Pancreas (tissue), 10 donors: ENCODE data around the gene RANGRF. TPM values are rescaled to one million over a fixed set of nuclear protein-coding genes. Genes with fewer than 3 reads are reported as not detected.
A peak's percentile ranks its signal among the peaks of the same experiment; 100 is the strongest.

Experiments
- ATAC-seq, 4 donors: fragments of 200-7000 bp; cut with Tn5 transposase; one replicate each; pipeline versions ENCODE4 v1.8.0 to v1.9.1; 2020; ENCODE audit warnings: mild to moderate bottlenecking in 4 of 4, moderate library complexity in 4 of 4
- DNase-seq, 6 donors: peaks; one replicate each; pipeline ENCODE4 v3.0.0-alpha.2; 2020
- FAIRE-seq: peaks from 2 replicates; lab custom pipeline; 2012; peaks lifted over from hg19 to GRCh38; lab: Jason Lieb, UNC
- H3K27ac ChIP-seq, 4 donors: fragments of 200-600 bp; sonication (generic); 1 replicate in 3 of 4; 2 replicates in 1 of 4; pipeline versions ENCODE4 v1.5.0 to v1.8.0; 2020
- H3K27me3 ChIP-seq, 4 donors: fragments of 200-600 bp; one replicate each; pipeline ENCODE4 v1.8.0; 2021
- H3K36me3 ChIP-seq, 3 donors: fragments of 200-600 bp; sonication (generic) in 1 of 3; one replicate each; pipeline versions ENCODE4 v1.5.0 to v1.8.0; 2020 to 2021
- H3K4me1 ChIP-seq, 3 donors: fragments of 200-600 bp; one replicate each; pipeline ENCODE4 v1.8.0; 2021
- H3K4me3 ChIP-seq, 4 donors: fragments of 200-600 bp; sonication (generic) in 2 of 4; one replicate each; pipeline versions ENCODE4 v1.5.0 to v1.8.0; 2020 to 2021
- H3K9me3 ChIP-seq, 4 donors: fragments of 200-600 bp; one replicate each; pipeline ENCODE4 v1.8.0; 2021
- WGBS, 2 donors: extraction: QIAGEN DNeasy Blood & Tissue Kit; methylation state at CpG; one replicate each; pipeline ENCODE4 v1.1.7; 2013; 5-methylcytosine and 5-hydroxymethylcytosine counted together
- intact Hi-C, 3 donors: fragments of 100-400 bp; cut with DNase I; formaldehyde crosslinking; loops; one replicate each; pipeline versions ENCODE4 v1.11.1 to v1.14.2; 2022
- polyA plus RNA-seq, 2 donors: library from polyadenylated mRNA; stranded (reverse); fragments of 200-250 nt; gene quantifications; one replicate each; pipeline ENCODE4 v1.2.3, GENCODE V29; 2013
- total RNA-seq, 6 donors: library from RNA; stranded (reverse); fragmentation: NEBNext Ultra II Directional in 4 of 6; extraction: Animal tissue kit (Norgen Biotek cat#: 25700) in 4 of 6; gene quantifications; one replicate each; pipeline versions ENCODE4 v1.2.1 to v1.2.4, GENCODE V29; 2021 to 2023
- TF ChIP-seq, protein P1 (sequence below), 4 donors: fragments of 200-600 bp; sonication (generic) in 3 of 4; IDR thresholded peaks; one replicate each; pipeline versions ENCODE4 v1.5.0 to v1.8.0; 2021; ENCODE audit warnings: antibody characterized with exemption in 4 of 4
- donor health status: healthy with polysubstance abuse.
- donor health status: DM: no; HTN: no; CAD: no; lungs with moderate emphysema.
- donor health status: DM: no; HTN: no; CAD: no.
- donor health status: control.
- donor health status: control.
- donor health status: Bipolar disorder and iron deficiency.
- donor health status: DM: yes; HTN: yes; CAD: no.
- donor health status: DM: no; HTN: no; CAD: no.
- donor health status: DM: no; HTN: no; CAD: no.
- donor health status: DM: yes; HTN: yes; CAD: no.

The RANGRF gene
- total and polyA plus RNA-seq, 8 donors: 2.8 to 27.4 (median 7.1) TPM

DNA sequence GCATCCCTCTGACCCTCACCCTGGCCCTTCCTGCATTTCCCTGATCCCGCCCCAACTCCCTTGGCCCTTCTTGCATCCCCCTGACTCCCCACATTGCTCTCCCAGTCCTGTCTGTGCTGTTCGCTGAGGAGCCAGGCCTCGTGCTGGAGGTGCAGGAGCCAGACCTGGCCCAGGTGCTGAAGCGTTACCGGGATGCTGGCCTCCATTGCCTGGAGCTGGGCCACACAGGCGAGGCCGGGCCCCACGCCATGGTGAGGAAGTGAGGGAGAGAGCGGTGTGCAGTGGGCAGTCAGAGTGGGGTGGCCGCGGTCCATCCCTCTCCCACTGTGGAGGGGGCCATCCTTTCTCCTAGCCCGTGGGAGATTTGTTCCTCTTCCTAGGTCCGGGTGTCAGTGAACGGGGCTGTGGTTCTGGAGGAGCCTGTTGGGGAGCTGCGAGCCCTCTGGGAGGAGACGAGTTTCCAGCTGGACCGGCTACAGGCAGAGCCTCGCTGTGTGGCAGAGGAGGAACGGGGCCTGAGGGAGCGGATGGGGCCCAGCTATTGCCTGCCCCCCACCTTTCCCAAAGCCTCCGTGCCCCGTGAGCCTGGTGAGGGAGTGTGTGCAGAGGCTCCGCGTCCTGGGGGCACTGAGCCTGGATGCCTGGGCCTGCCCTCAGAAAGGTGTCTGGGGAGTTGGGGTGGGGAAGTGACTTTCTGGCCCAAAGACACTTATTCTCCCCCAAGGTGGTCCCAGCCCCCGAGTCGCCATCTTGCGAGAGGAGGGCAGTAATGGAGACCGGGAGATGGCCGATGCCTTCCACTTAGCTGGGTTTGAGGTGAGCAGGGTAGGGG is 21.6 kb upstream of the RANGRF start:
- no peak overlapping the region for H3K27ac ChIP-seq
- no peaks in the 10 kb centered on the region for H3K9me3 ChIP-seq
- no peak overlapping the region for H3K4me3 ChIP-seq
- no peaks in the 10 kb centered on the region for H3K27me3 ChIP-seq
- FAIRE-seq: no peak
- intact Hi-C loops: no loop called here
- peak in 1 of 6 donors; percentile 65 for DNase-seq
- no peaks in the 10 kb centered on the region for H3K4me1 ChIP-seq
- H3K36me3 ChIP-seq: peaks cover 0 to 28% (median 16%) of the 10 kb centered on the region in 3 donors
- no peak for ATAC-seq
- WGBS, 2 donors: 93% methylated on average over 29 of the region's 29 CpGs
- TF ChIP-seq, protein P1, sequence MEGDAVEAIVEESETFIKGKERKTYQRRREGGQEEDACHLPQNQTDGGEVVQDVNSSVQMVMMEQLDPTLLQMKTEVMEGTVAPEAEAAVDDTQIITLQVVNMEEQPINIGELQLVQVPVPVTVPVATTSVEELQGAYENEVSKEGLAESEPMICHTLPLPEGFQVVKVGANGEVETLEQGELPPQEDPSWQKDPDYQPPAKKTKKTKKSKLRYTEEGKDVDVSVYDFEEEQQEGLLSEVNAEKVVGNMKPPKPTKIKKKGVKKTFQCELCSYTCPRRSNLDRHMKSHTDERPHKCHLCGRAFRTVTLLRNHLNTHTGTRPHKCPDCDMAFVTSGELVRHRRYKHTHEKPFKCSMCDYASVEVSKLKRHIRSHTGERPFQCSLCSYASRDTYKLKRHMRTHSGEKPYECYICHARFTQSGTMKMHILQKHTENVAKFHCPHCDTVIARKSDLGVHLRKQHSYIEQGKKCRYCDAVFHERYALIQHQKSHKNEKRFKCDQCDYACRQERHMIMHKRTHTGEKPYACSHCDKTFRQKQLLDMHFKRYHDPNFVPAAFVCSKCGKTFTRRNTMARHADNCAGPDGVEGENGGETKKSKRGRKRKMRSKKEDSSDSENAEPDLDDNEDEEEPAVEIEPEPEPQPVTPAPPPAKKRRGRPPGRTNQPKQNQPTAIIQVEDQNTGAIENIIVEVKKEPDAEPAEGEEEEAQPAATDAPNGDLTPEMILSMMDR (IDR thresholded peaks at IDR 0.05): no peak

- FAIRE-seq: peak; percentile 98
- 88 to 92% methylated on average over 13 of the region's 13 CpGs for WGBS, 2 donors
- H3K36me3 ChIP-seq: peaks cover 0 to 28% (median 16%) of the 10 kb centered on the region in 3 donors
These were observed 20.9 kb upstream of the RANGRF start for GRCh38 chr17:8267480-8268147.

DNA sequence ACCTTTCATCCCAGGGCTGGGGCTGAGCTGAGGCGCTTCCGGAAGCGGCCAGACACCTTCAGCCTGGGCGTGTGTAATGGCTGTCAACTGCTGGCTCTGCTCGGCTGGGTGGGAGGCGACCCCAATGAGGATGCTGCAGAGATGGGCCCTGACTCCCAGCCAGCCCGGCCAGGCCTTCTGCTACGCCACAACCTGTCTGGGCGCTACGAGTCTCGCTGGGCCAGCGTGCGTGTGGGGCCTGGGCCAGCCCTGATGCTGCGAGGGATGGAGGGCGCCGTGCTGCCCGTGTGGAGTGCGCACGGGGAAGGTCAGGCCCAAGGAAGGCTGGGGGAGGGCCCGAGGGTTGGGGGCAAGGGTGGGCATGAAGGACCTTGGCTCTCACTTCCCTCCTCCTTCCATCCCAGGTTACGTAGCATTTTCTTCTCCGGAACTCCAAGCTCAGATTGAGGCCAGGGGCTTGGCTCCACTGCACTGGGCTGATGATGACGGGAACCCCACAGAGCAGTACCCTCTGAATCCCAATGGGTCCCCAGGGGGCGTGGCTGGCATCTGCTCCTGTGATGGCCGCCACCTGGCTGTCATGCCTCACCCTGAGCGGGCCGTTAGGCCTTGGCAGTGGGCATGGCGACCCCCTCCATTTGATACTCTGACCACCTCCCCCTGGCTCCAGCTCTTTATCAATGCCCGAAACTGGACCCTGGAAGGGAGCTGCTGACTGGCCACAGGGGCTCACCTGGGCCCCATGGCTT is 19.7 kb upstream of the RANGRF start:
- FAIRE-seq (no peak), ATAC-seq (no peak), DNase-seq (no peak)
- H3K4me3 ChIP-seq: no peak overlapping the region
- peaks cover 0 to 28% (median 16%) of the 10 kb centered on the region in 3 donors for H3K36me3 ChIP-seq
- no peak overlapping the region for H3K27ac ChIP-seq
- no peaks in the 10 kb centered on the region for H3K9me3 ChIP-seq
- TF ChIP-seq, protein P1 (IDR thresholded peaks at IDR 0.05): no peak
- 95 to 97% methylated on average over 29 of the region's 29 CpGs for WGBS, 2 donors
- peaks cover 0 to 11% (median 9%) of the 10 kb centered on the region in 3 donors for H3K4me1 ChIP-seq
- intact Hi-C loops: no loop called here
- H3K27me3 ChIP-seq: no peaks in the 10 kb centered on the region

More at GRCh38 chr17:8267480-8268147, 20.9 kb upstream of the RANGRF start:
- Histone ChIP-seq H3K4me3 (no peak overlapping the region), H3K27me3 (no peaks in the 10 kb centered on the region), H3K9me3 (no peaks in the 10 kb centered on the region), H3K4me1 (peaks cover 0 to under 1% (median under 1%) of the 10 kb centered on the region in 3 donors), H3K27ac (no peak overlapping the region)
- DNase-seq: no peak
- TF ChIP-seq, protein P1 (IDR thresholded peaks at IDR 0.05): no peak
- no peak for ATAC-seq
- intact Hi-C loops: no loop called here

- Histone ChIP-seq H3K4me1 (peaks cover 8 to 37% (median 21%) of the 10 kb centered on the region in 3 donors), H3K27ac (peak overlapping the region in 1 of 4 donors; percentile 76), H3K27me3 (no peaks in the 10 kb centered on the region), H3K36me3 (peaks cover 0 to 4% (median 0%) of the 10 kb centered on the region in 3 donors), H3K9me3 (no peaks in the 10 kb centered on the region), H3K4me3 (no peak overlapping the region)
- 85 to 86% methylated on average over 1 of the region's 1 CpG for WGBS, 2 donors
- TF ChIP-seq, protein P1 (IDR thresholded peaks at IDR 0.05): no peak
- DNase-seq (no peak), FAIRE-seq (no peak), ATAC-seq (no peak)
- intact Hi-C loops: no loop called here
These were observed 16.0 kb upstream of the RANGRF start for GRCh38 chr17:8272421-8272820.
